ENCODE measurements around the gene SLC25A39. TPM values are rescaled to one million over a fixed set of nuclear protein-coding genes. Genes with fewer than 3 reads are reported as not detected.
A peak's percentile ranks its signal among the peaks of the same experiment; 100 is the strongest.
"Not testable (repeated sequence)": the region's sequence is repeated elsewhere in the genome, so short reads cannot be mapped to it uniquely, and the experiment has no call there.

Gene SLC25A39, protein sequence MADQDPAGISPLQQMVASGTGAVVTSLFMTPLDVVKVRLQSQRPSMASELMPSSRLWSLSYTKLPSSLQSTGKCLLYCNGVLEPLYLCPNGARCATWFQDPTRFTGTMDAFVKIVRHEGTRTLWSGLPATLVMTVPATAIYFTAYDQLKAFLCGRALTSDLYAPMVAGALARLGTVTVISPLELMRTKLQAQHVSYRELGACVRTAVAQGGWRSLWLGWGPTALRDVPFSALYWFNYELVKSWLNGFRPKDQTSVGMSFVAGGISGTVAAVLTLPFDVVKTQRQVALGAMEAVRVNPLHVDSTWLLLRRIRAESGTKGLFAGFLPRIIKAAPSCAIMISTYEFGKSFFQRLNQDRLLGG
- polyA plus RNA-seq (2014; cell fraction: cytosol; rRNA removed), result 174 and 211 TPM in 2 replicates
- polyA plus RNA-seq (2014; cell fraction: nucleus; rRNA removed), result 298 and 413 TPM in 2 replicates

DNA sequence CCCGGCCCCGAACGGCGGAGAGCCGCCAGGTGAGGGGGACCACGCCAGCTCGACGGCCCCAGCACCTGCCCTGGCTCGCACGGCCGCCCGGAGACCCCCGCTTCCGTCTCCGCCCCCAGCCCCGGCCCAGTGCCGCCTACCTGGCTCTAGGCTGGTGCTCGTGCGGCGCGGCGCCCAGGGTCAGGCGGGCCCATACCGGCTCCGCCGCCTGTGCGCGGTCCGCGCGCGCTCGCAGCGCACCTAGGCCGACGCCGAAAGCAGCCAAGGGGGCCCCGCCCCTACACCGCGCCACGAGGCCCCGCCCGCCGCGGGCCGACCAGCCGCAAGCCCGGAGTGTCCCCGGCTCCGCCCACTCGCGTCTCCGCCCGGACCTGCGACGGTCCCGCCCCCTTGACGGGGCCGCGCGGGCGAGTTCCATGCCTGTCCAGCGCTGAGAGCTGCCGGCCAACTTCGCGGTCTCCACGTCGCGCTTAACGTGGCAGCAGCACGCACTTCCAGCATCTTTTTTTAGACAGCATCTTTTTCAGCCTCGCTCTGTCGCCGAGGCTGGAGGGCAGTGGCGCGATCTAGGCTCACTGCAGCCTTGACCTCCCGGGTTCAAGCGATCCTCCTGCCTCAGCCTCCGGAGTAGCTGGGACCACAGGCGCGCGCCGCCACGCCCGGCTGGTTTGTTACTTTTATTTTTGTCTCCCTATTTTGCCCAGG is at the start of gene SLC25A39:
Gene SLC25A39, minus strand, starts transcription at position 253 of the 705 bp plus-strand sequence. CDS start 1,261 bp downstream, outside the sequence.
- peak; percentile 91 for DNase-seq (ENCODE audit: low spot score)

DNA sequence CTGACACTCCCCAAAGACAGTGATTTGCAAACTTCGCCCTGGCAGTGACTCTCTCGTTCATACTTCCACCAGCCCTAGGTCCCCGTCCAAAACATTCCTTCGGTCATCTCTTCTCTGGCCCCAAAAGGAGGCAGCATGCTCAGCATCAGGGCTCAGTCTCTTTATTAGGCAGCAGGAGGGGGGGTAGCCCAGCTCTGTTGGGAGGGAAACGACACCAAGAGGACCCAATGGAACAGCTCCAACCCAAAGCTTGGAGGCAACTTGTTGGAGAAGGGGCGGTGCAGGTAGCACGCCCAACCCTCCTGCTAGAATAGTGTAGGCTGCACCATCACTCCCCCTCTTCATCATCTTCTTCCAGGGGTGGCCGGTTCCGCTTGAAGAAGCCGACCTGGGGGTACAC is 47.4 kb upstream of the SLC25A39 start:
- no peak for DNase-seq (ENCODE audit: low spot score)

DNA sequence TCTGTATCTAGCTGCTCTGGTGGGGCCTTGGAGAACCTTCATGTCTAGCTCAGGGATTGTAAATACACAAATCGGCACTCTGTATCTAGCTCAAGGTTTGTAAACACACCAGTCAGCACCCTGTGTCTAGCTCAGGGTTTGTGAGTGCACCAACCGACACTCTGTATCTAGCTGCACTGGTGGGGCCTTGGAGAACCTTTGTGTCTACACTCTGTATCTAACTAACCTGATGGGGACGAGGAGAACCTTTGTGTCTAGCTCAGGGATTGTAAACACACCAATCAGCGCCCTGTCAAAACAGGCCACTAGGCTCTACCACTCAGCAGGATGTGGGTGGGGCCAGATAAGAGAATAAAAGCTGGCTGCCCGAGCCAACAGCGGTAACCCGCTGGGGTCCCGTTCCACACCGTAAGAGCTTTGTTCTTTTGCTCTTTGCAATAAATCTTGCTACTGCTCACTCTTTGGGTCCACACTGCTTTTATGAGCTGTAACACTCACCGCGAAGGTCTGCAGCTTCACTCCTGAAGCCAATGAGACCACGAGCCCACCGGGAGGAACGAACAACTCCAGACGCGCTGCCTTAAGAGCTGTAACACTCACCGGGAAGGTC is 44.9 kb upstream of the SLC25A39 start:
- not testable (repeated sequence) for DNase-seq (ENCODE audit: low spot score)

DNA sequence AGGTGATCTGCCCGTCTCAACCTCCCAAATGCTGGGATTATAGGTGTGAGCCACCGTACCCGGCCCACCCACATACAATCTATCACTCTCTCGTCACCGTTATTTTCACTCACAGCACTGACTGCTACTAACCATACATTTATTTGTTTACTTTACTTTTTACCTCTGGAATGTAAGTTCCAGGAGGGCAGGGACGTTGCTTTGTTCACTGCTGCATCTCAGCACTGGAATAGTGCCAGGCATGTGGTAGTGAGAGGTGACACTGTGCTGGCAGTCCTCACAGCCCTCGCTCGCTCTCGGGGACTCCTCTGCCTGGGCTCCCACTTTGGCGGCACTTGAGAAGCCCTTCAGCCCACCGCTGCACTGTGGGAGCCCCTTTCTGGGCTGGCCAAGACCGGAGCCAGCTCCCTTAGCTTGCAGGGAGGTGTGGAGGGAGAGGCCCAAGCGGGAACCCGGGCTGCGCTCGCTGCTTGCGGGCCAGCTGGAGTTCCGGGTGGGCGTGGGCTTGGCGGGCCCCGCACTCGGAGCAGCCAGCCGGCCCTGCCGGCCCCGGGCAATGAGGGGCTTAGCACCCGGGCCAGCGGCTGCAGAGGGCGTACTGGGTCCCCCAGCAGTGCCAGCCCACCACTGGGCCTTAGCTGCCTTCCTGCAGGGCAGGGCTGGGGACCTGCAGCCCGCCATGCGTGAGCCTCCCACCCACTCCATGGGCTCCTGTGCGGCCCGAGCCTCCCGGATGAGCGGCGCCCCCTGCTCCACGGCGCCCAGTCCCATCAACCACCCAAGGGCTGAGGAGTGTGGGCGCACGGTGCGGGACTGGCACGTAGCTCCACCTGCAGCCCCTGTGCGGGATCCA is 44.0 kb upstream of the SLC25A39 start:
- DNase-seq (ENCODE audit: low spot score), result not testable (repeated sequence)

DNA sequence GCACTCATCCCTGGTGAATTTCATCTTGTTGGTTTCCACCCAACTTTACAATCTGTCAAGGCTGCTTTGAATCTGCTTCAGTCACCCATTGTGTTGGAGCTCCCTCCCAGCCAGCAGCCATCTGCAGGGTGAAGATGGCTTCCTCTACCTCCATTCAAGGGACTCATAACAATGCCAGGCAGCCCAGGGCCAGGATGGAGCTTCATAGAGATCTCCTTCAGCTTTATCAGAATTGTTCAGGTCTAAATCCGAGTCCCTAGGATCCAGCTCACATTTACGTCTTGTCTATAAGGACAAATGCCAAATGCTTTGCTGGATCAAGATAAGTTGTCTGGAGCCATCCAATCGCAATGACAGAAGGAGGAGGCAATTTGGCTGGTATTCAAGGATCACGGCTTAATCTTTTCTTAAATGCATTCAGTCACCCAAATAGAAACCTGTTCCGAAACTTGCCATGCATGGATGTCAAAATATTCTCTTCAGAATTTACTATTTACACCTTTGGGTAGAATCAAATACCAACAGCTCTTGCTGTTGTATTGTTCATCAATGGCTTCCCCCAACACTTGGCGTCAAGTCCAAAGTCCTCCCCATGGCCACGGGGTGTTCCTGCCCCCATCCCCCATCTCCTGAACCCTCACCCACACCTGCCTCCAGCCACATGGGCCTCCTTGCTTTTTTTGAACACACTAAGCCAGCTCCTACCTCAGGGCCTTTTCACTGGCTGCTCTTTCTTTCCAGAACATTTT is 42.8 kb upstream of the SLC25A39 start:
- DNase-seq (ENCODE audit: low spot score), result no peak

DNA sequence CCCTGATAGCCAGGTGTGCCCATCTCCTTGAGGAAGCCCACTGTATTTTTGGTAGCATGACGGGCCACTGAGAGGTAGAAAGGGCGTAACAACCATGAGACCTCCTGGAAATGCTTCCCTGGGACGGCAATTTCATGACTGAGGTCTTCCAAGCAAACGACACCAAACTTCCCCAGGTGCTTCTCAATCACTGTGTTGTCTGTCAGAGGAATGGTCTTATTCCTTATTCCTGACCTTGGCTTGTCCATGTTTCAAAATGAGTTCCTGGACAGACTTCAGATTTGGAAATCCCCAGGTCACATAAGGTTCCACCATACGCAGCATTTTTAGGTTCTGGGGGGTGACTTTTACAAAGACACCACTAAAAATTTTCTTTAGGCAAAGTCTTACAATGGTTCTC is 40.4 kb upstream of the SLC25A39 start:
- not testable (repeated sequence) for DNase-seq (ENCODE audit: low spot score)

DNA sequence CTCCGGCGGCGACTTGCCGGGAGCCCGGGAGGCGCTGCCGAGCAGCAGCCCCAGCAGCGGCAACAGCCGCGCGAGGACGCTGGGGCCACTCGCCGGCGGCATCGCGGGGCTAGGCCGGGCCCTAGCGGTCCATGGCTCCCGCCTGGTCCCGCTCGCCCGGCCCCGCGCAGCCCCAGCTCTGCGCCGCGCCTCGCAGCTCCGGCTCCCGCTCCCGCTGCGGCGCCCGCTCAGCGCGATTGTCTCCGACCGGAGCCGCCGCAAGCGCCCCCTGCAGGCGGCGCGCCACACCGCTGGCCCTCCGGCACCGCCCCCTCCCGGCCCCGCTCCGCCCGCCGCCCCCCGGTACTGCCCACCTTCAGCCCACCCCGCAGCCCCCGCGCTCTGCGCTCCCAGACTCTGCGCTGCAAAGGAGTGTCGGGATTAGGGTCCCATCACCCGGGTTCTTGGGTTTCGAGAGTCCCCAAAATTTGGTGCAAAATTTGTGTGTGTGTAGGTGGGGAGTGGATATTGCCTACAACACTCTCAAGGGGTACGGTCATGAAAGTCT is 39.1 kb upstream of the SLC25A39 start, which contains the start of gene FAM171A2:
Gene FAM171A2, minus strand, starts transcription at position 241 of the 547 bp plus-strand sequence. Its CDS starts 139 bp downstream, at position 102.
- DNase-seq (ENCODE audit: low spot score), result peak; percentile 63

DNA sequence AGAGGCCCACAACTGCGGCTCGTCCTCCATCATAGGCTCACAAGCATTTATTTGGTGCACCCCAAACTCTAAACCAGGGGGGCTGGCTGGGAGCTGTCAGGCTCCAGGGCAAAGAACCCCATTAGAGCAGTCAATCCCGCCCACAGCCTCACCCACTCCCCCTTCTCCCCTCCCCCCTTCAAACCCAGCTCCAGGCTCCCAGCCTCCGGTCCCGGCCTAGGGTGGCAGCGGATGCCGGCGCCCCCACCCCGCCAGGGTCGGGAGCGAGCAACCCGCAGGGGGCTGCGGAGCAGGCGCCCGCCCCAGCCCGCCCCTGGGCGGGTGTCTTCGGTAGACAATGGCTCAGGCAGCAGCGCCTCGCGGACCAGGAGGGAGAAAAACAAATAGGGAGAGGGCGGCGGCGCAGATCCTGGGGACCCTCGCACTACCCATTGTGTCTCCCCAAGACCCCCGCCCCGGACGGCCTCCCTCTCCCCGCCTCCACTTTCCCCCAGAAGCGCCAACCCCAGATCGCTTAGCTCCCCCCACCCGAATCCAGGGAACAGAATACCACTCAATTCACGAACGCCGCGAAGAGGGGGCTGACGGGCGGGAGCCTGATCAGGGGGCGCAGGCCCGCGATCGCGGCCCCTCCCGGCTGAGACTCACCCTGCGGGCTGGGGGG is 38.5 kb upstream of the SLC25A39 start:
- DNase-seq (ENCODE audit: low spot score), result no peak

DNA sequence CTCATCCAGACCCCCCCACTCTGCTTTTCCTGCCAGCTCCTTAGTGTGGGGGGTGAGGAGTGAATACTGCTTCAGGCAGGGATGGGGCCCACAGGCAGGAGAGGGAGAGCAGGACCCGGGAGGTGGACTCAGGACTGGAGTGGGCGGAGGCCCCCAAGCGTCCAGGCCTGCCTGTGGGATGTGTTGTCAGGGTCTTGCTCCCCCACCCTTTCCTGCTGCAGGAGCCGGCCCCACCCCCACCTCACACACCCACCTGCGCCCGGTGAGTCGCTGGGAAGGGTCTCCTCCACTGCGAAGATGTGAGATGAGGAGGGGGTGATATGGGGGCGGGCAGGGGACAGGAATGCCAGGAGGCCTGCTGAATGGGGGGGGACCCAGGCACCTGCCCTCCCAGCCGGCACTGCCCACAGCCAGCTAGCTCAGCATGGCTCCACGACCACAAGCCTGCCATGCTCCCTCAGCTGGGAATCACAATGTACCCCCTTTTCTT is 37.9 kb upstream of the SLC25A39 start:
- DNase-seq (ENCODE audit: low spot score), result no peak

DNA sequence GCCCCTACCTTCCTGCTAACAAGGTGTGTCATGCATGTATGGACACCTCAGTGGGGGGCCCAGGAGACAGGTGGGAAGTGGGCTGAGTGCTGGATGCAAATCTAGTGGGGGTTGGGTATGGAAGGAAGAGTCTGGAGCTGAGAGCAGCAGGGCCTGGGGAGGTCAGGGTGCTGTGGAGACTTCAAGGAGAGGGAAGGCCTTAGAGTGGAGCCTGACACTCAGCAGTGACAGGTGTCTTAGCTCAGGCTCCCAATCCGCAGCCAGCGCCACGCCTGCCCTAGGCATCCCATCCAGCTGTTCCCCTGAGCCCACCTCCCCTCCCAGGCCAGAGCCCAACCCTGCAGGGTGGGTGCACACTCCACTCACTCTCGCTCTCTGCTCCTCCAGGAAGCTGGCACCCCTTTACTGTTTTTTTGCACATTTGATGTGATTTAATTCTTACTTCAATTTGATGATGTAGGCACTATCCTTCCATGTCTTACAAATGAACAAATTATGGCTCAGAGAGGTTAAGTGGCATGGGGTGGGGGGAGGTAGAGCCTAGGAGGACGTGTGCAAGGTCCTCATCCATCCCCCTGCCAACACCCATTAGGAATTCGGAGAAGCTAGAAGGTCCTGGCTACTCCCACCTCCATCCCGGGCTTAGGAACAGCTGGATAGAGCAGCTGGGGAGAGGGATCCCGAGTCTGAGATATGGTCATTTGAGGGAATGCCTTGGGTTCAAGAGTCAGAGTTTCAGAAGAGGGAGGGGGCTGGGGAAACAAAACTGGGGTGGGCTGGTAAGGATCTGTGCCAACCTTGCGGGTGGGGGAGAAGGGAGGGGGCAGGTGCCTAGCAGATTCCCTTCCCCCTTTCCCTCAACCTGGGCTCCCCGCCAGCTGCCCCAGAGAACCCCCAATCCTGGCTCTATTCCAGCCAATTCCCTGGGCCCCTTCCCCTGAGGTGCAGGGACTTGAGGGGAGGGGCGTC is 37.0 kb upstream of the SLC25A39 start:
- DNase-seq (ENCODE audit: low spot score), result peak; percentile 51

DNA sequence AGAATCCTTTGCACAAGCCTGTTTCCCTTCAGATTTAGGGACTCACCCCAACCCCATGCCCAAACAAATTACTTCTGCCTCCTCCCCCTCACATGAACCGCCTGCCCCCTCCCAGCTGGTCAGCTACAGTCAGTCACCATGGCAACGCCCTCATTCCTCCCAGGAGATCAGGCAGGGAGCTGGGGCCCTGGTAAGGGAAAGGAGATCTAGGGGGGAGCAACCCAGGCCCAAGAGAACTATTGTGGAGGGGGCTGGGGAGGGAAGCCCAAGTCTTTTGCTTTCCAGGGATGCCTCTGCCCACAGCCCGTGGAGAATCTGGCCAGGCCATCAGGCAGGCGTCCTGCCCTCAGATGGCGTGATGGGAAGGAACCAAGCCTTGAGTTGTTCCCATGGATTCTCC is 36.2 kb upstream of the SLC25A39 start:
- DNase-seq (ENCODE audit: low spot score), result peak; percentile 57

DNA sequence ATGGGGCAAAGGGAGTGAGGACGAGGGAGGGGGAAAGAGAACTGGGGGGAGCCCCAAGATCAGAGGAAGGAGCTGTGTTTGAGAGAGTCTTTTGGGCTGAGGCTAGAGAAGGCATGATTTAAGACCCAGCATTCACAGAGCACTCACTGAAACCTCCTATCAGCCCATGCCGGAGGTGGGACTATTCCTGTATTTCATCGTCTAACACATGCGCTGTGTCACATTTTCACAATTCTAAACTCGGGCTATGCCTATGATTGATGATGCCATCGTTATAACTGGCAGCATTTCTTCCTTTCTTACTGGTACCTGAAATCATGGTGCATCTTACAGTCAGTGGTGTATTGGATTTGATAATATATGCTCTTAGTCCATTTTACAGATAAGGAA is 35.5 kb upstream of the SLC25A39 start:
- DNase-seq (ENCODE audit: low spot score), result no peak

DNA sequence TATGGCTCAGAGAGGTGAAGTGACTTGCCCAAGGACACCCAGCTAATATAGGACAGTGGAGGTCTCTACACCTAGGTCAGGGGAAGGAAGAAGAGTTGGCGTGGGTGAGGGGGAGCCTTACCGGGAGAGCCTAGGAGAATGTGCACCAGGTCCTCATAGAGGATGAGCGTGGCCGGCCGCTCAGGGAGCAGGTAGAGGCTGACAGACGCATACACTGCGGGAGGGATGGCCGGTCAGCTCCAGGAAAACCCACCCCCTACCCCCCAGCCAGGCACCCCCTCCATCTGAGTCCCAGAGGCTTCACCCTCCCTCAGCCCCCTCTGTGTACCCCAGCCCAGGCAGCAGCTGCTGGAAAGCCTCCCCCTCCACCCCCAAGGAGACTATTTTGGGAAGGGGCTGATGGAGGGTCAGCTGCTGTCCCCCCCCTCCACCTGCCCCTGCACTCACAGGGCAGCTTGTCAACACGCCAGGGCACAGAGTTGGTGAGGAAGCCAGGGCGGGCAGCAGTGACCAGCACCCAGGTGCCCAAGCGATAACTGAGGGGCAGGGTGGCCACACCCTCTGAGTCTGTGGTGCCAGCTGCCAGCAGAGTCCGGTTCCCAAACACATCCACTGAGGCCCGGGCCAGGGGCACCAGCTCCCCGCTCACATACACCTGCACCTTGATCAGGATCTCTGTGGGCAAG is 35.0 kb upstream of the SLC25A39 start:
- no peak for DNase-seq (ENCODE audit: low spot score)

DNA sequence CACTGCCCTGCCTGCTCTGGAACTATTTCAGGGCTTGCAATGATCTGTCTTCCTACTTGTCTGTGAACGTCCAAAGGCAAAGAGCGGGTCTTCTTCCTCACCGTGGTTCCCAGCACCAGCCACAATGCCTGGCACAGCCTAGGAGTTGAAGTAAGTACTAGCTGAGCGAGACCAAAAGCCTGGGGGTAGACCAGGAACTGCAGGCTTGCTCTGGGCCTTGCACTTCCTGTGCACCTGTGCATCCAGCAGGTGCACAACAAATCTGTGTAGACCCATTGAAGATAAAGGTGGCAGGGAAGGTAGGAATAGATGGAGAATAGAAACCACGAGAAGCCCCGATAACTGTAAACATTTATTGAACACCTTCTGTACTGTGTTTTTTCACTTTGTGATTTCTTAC is 34.4 kb upstream of the SLC25A39 start:
- DNase-seq (ENCODE audit: low spot score), result no peak

DNA sequence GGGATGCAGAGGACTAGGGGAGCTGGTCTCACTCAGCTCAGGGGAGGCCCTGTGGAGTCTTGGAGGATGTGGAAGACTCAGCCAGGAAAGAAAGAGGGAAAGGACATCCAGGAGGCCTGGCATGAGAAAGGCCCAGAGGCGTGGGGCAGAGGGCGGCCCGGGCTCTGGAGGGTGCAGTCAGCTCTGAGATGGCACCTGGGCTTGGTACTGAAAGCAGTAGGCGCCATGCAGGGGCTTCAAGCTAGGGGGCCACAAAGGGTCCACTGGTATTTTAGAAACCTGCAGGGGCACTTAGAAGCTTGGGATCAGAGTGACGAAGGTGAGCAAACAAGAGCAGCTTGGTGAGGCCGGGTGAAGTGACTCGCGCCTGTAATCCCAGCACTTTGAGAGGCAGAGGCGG is 33.4 kb upstream of the SLC25A39 start:
- no peak for DNase-seq (ENCODE audit: low spot score)

DNA sequence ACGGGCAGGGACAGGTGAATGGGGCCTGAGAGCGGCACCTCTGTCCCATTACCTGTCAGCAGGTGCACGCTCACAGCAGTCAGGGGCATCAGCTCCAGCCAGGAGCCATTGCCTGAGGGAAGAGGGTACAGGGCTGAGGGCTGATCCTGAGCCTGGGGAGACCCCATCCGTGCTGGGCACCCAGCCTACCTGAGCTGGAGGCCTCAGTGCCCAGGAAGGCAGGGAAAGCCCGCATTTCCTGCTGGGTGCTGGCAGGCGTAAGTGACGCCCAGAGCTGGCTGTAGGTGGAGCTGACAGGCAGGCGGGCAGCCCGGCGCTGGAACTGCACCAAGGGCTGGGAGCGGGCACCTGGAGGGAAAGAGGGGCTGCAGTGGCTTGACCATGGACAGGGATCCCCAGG is 31.6 kb upstream of the SLC25A39 start:
- no peak for DNase-seq (ENCODE audit: low spot score)

DNA sequence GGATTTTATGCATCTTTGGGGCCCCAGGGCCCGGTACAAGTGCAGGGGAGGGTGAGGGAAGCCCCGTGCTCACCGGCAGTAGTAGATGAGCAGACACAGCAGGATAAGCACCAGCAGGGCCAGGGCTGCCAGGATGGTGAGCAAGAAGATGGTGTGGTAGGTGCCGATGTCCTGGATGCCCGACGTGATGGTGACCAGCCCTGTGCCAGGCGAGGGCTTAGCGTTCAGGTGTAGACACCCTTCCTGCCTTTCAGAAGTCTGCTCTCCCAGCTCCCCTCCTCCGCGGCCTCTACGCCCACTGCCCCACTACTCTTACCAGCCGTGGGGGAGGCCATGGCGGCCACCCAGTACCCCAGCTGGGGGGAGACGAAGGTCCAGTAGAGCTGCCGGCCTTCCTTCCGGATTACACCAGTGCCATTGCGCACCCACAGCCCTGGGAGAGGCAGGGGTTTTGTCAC is 31.0 kb upstream of the SLC25A39 start:
- DNase-seq (ENCODE audit: low spot score), result no peak
